Mesothelial cell of epicardium (in vitro differentiated cells): ENCODE measurements around the gene CHST11. TPM values are rescaled to one million over a fixed set of nuclear protein-coding genes. Genes with fewer than 3 reads are reported as not detected.
"Not testable (repeated sequence)": the region's sequence is repeated elsewhere in the genome, so short reads cannot be mapped to it uniquely, and the experiment has no call there.

Source experiments
- DNase-seq, 2 experiments: peaks; one replicate each; pipeline ENCODE4 v3.0.0; 2021; ENCODE audit warnings: low spot score in 2 of 2; ENCODE audit not compliant: unreplicated experiment in 2 of 2
- H3K27ac Mint-ChIP-seq: 2 replicates; pipeline ENCODE4 v1.8.0; 2021; ENCODE audit warnings: mixed read lengths
- H3K27me3 Mint-ChIP-seq: 2 replicates; pipeline ENCODE4 v1.8.0; 2021; ENCODE audit warnings: low read depth, mixed read lengths
- H3K36me3 Mint-ChIP-seq: 2 replicates; pipeline ENCODE4 v1.8.0; 2021; ENCODE audit warnings: mixed read lengths
- H3K4me1 Mint-ChIP-seq: 2 replicates; pipeline ENCODE4 v1.8.0; 2021; ENCODE audit warnings: mixed read lengths
- H3K4me3 Mint-ChIP-seq: 2 replicates; pipeline ENCODE4 v1.8.0; 2021; ENCODE audit warnings: mild to moderate bottlenecking, moderate library complexity, mixed read lengths
- H3K9me3 Mint-ChIP-seq: 2 replicates; pipeline ENCODE4 v1.8.0; 2021; ENCODE audit warnings: mixed read lengths
- total RNA-seq: library from RNA; stranded (reverse); gene quantifications from 3 replicates; pipeline ENCODE4 v1.2.1, GENCODE V29; 2021
- TF ChIP-seq, protein P1 (sequence below): fragments of 200-600 bp; sonication (generic); IDR thresholded peaks from one replicate; pipeline ENCODE4 v1.5.0; 2021; ENCODE audit warnings: antibody characterized with exemption; ENCODE audit not compliant: unreplicated experiment

The CHST11 gene
- total RNA-seq, 1 donor from 2014 or later, result 15.0 TPM

- H3K27ac Mint-ChIP-seq, result no peak overlapping the region
- H3K4me3 Mint-ChIP-seq, result no peak overlapping the region
- H3K27me3 Mint-ChIP-seq, result no peaks in the 10 kb centered on the region
- peaks cover 13% of the 10 kb centered on the region for H3K9me3 Mint-ChIP-seq
- peaks cover 2% of the 10 kb centered on the region for H3K36me3 Mint-ChIP-seq
- H3K4me1 Mint-ChIP-seq, result peaks cover 6% of the 10 kb centered on the region
- TF ChIP-seq, protein P1, sequence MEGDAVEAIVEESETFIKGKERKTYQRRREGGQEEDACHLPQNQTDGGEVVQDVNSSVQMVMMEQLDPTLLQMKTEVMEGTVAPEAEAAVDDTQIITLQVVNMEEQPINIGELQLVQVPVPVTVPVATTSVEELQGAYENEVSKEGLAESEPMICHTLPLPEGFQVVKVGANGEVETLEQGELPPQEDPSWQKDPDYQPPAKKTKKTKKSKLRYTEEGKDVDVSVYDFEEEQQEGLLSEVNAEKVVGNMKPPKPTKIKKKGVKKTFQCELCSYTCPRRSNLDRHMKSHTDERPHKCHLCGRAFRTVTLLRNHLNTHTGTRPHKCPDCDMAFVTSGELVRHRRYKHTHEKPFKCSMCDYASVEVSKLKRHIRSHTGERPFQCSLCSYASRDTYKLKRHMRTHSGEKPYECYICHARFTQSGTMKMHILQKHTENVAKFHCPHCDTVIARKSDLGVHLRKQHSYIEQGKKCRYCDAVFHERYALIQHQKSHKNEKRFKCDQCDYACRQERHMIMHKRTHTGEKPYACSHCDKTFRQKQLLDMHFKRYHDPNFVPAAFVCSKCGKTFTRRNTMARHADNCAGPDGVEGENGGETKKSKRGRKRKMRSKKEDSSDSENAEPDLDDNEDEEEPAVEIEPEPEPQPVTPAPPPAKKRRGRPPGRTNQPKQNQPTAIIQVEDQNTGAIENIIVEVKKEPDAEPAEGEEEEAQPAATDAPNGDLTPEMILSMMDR, result no peak
- no peak for DNase-seq
These were observed 100.9 kb downstream of the CHST11 start for GRCh38 chr12:104557488-104558195.

- TF ChIP-seq, protein P1, result no peak
- no peaks in the 10 kb centered on the region for H3K27me3 Mint-ChIP-seq
- H3K36me3 Mint-ChIP-seq, result peaks cover 3% of the 10 kb centered on the region
- H3K9me3 Mint-ChIP-seq, result peaks cover 7% of the 10 kb centered on the region
- DNase-seq, result no peak
- peaks cover under 1% of the 10 kb centered on the region for H3K4me1 Mint-ChIP-seq
- no peak overlapping the region for H3K27ac Mint-ChIP-seq
- H3K4me3 Mint-ChIP-seq, result no peak overlapping the region
These were observed 104.1 kb downstream of the CHST11 start for GRCh38 chr12:104560881-104561280.

DNA sequence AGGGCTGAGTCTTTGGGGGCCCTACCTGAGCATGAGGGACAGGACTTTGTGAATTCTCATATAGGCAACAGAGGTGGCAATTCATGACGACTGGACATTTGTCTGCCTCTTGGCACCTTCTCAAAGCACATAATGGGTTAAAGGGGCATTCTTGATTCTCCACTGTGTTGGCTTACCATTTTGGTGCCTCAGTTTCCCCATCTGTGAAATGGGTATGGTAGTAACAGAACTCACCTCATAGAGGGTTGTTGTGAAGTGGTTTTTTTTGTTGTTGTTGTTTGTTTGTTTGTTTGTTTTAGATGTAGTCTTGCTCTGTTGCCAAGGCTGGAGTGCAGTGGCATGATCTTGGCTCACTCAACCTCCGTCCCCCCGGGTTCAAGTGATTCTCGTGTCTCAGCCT lies 106.0 kb downstream of the CHST11 start:
- Mint-ChIP-seq H3K36me3 (peaks cover 3% of the 10 kb centered on the region), H3K9me3 (peaks cover 7% of the 10 kb centered on the region), H3K27ac (no peak overlapping the region), H3K4me3 (no peak overlapping the region), H3K27me3 (no peaks in the 10 kb centered on the region), H3K4me1 (no peaks in the 10 kb centered on the region)
- TF ChIP-seq, protein P1, result no peak
- DNase-seq, result no peak

- not testable (repeated sequence) for H3K36me3 Mint-ChIP-seq, H3K4me3 Mint-ChIP-seq, H3K27ac Mint-ChIP-seq, H3K4me1 Mint-ChIP-seq, DNase-seq, H3K9me3 Mint-ChIP-seq, H3K27me3 Mint-ChIP-seq
These were observed 107.9 kb downstream of the CHST11 start for GRCh38 chr12:104564662-104565061.

DNA sequence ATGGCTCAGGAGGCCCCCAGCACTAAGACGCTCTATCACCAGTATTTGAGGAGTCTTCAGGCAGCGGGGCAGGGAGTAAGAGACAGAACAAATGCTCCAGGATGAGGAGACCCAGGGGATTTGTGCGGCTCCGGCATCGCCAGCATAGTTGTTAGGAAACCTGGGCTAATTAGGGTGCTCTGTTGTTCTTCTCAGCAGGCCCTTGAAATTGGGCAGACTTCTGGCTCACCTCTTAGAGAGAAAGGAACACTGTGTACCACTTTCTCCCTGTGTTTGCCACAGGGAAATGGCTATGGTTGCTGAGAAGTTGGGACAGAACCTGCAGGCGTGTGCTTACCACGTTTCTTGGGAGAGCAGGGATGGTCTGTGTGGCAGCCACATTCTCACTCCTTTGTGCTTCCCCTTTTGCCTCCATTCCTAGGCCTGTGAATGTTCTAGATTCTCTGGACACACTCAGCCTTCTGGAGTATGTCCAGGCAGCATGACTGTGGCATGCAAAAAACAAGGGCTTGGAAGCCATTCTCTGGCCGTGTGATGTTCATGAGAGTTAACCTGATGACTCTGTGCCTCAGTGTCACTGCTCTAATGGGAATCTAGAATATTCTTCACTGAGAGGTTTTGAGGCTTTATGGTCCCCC lies 109.0 kb downstream of the CHST11 start:
- Mint-ChIP-seq H3K9me3 (peaks cover 7% of the 10 kb centered on the region), H3K36me3 (peaks cover 3% of the 10 kb centered on the region), H3K4me3 (no peak overlapping the region), H3K27me3 (no peaks in the 10 kb centered on the region), H3K4me1 (no peaks in the 10 kb centered on the region), H3K27ac (no peak overlapping the region)
- TF ChIP-seq, protein P1, result no peak
- no peak for DNase-seq

DNA sequence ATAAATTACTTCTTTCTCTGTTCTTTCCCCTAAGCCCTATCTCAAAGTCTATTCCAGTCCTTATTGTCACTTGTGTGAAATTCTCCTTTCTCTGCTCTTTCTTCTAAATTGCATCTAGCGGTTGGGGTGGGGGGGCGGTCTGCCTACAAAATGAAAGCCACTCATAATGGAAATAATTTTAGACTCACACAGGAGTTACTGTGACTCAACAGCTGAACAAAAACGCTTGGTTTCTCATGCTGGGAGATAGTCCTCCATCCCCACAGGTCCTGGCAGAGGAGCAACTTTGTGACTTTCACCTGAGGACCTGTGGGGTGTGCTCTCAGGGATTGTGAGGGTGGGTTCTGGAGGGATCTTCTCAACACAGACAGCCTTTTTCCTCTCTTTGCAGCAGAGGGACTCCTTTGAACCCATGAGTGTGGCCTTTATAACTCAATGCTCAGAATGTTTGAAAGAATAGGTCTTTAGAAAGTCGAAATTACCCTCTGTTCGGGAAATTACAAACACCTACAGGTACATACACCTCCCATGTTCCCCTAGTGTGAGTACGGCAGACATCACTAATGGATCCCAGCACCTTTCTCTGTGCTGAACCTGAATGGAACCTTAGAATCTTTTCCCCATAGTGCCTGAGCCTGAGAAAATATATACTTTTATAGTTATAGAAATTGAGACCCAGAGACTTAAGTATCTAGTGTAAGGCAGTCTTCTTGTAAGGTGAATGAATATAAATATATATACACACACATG lies 109.7 kb downstream of the CHST11 start:
- peaks cover 3% of the 10 kb centered on the region for H3K36me3 Mint-ChIP-seq
- H3K9me3 Mint-ChIP-seq, result peaks cover 7% of the 10 kb centered on the region
- H3K27ac Mint-ChIP-seq, result no peak overlapping the region
- TF ChIP-seq, protein P1, result no peak
- H3K4me3 Mint-ChIP-seq, result no peak overlapping the region
- H3K4me1 Mint-ChIP-seq, result no peaks in the 10 kb centered on the region
- H3K27me3 Mint-ChIP-seq, result no peaks in the 10 kb centered on the region
- DNase-seq, result no peak
